Mucosa of descending colon (tissue), 3 donors: Measurements from ENCODE around the gene ELMOD1. TPM values are rescaled to one million over a fixed set of nuclear protein-coding genes. Genes with fewer than 3 reads are reported as not detected.

ENCODE experiments used
- ATAC-seq: fragments of 200-7000 bp; cut with Tn5 transposase; one replicate; pipeline ENCODE4 v1.9.1; 2020; ENCODE audit warnings: mild to moderate bottlenecking, moderate library complexity
- DNase-seq, 3 donors: peaks; one replicate each; pipeline ENCODE4 v3.0.0-alpha.2; 2020
- H3K36me3 ChIP-seq: fragments of 200-600 bp; one replicate; pipeline ENCODE4 v1.8.0; 2021; ENCODE audit warnings: low read depth, mild to moderate bottlenecking
- H3K4me1 ChIP-seq: fragments of 200-600 bp; one replicate; pipeline ENCODE4 v1.8.0; 2021; ENCODE audit warnings: low read depth, mild to moderate bottlenecking
- H3K4me3 ChIP-seq: fragments of 200-600 bp; one replicate; pipeline ENCODE4 v1.8.0; 2021; ENCODE audit warnings: mild to moderate bottlenecking
- H3K9me3 ChIP-seq: fragments of 200-600 bp; one replicate; pipeline ENCODE4 v1.8.0; 2021; ENCODE audit warnings: mild to moderate bottlenecking
- intact Hi-C, 2 donors: fragments of 100-400 bp; cut with DNase I in 1 of 2; cut with micrococcal nuclease in 1 of 2; formaldehyde crosslinking; loops; one replicate each; pipeline versions ENCODE4 v1.11.0 to v1.11.1; 2022; cut with DNase I, micrococcal nuclease
- total RNA-seq, 3 donors: library from RNA; stranded (reverse); fragmentation: NEBNext Ultra II Directional in 2 of 3; extraction: Animal tissue kit (Norgen Biotek cat#: 25700) in 2 of 3; gene quantifications; one replicate each; pipeline versions ENCODE4 v1.2.1 to v1.2.4, GENCODE V29; 2021 to 2023
- TF ChIP-seq, protein P1 (sequence below): fragments of 200-600 bp; IDR thresholded peaks from one replicate; pipeline ENCODE4 v1.8.0; 2022; ENCODE audit warnings: antibody characterized with exemption, mild to moderate bottlenecking
- donor health status: DM: no; HTN: no; CAD: no; lungs with moderate emphysema.
- donor health status: DM: no; HTN: no; CAD: no.
- donor health status: DM: no; HTN: yes; CAD: no.

ELMOD1 gene
- total RNA-seq, 3 donors from 2014 or later: 0.31 to 0.57 TPM; not detected in 1

DNA sequence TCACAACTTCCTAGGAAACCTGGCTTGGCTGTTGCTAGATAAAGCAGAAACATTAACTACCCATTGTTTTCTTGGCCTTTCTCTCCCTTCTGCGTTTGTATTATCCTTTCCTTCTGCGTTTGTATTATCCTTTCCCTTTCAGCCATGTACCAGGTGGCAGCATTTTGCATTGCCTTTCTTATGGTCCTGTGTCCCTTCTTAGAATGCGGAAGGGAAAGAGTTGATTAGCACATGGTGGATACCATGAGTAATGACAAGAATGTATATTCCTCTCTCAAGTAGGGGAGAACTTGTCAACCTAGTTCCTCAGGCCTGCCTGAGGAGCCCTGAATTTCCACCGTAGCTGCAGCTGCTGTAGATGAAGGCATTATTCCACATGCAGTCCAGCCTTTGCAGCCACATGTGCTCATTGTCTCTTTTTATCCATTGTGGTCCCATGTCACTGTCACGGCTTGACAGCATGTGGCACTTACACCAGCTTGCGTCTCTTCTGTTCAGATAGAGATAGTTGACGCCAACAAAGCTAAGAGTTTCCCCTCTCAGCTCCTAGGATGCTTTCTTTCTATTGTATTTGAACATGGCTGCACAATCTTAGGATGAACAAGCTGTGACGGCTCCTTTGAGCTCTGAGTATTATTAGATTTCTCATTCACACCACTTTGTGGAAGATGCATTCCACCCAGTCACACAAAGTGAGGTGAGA is 76.1 kb downstream of the ELMOD1 start:
- no peaks in the 10 kb centered on the region for H3K36me3 ChIP-seq
- no peaks in the 10 kb centered on the region for H3K4me1 ChIP-seq
- ATAC-seq (no peak), DNase-seq (no peak)
- H3K9me3 ChIP-seq: no peaks in the 10 kb centered on the region
- H3K4me3 ChIP-seq: no peak overlapping the region
- TF ChIP-seq, protein P1, sequence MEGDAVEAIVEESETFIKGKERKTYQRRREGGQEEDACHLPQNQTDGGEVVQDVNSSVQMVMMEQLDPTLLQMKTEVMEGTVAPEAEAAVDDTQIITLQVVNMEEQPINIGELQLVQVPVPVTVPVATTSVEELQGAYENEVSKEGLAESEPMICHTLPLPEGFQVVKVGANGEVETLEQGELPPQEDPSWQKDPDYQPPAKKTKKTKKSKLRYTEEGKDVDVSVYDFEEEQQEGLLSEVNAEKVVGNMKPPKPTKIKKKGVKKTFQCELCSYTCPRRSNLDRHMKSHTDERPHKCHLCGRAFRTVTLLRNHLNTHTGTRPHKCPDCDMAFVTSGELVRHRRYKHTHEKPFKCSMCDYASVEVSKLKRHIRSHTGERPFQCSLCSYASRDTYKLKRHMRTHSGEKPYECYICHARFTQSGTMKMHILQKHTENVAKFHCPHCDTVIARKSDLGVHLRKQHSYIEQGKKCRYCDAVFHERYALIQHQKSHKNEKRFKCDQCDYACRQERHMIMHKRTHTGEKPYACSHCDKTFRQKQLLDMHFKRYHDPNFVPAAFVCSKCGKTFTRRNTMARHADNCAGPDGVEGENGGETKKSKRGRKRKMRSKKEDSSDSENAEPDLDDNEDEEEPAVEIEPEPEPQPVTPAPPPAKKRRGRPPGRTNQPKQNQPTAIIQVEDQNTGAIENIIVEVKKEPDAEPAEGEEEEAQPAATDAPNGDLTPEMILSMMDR: no peak
- intact Hi-C loops: no loop called here

DNA sequence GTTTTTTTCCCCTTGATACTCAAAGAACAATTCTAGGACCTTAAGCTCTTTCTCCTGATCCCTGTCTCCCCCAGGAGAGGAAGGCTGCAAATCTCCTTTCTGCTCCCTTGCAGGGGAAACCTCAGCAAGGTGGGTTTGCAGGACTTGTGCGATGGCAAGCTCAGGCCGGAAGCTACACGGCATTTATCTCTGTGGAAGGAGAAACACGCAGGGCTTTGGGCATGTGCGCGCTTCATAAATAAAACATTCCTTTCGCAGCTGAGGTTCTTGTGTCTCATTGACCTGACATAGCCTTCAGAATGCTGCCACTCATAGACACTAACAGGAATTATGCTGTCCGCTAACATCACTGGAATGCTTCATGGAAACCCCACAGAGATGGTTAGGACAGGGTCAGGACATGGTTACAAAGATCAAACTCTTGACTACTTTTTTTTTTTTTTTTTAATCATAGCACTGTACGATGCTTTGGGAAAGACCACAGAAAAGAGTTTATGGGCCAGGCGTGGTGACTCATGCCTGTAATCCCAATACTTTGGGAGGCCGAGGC is 78.3 kb downstream of the ELMOD1 start:
- TF ChIP-seq, protein P1: no peak
- intact Hi-C loops: no loop called here
- no peak overlapping the region for H3K4me3 ChIP-seq
- no peak for DNase-seq
- H3K4me1 ChIP-seq: no peaks in the 10 kb centered on the region
- H3K9me3 ChIP-seq: no peaks in the 10 kb centered on the region
- no peak for ATAC-seq
- H3K36me3 ChIP-seq: no peaks in the 10 kb centered on the region

DNA sequence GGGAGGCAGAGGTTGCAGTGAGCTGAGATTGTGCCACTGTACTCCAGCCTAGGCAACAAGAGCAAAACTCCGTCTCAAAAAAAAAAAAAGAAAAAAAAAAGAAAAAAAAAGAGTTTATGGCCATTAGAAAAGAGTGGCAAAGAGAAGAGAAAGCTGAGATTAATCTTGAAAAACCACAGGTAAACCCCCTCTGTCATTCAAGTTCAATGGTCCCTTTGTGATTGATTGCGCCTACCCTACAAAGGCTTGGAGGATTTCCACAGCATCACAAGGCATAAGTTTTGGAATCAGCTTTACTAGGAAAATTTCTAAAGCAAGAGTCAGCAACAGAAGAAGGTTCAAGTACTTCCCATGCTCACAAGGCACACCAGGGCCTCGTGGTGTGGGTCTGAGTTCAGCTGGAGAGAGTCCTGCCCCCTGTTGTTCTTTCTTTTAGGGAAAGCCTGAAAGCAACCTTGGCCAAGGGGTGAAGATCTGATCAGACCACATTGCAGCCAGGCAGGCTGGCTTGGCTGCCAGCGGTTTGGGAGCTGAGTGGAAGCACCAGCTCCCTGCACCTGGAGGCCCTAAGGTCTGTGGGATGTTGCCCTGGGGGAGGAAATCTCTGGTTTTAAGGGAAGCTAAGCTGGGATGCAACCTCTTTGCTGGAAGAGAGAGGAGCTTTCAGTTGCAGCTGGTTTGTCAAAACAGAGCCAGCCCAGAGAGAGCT is 79.1 kb downstream of the ELMOD1 start:
- H3K9me3 ChIP-seq: no peaks in the 10 kb centered on the region
- DNase-seq (no peak), ATAC-seq (no peak)
- H3K4me3 ChIP-seq: no peak overlapping the region
- TF ChIP-seq, protein P1: no peak
- intact Hi-C loops: no loop called here
- H3K36me3 ChIP-seq: no peaks in the 10 kb centered on the region
- H3K4me1 ChIP-seq: no peaks in the 10 kb centered on the region

DNA sequence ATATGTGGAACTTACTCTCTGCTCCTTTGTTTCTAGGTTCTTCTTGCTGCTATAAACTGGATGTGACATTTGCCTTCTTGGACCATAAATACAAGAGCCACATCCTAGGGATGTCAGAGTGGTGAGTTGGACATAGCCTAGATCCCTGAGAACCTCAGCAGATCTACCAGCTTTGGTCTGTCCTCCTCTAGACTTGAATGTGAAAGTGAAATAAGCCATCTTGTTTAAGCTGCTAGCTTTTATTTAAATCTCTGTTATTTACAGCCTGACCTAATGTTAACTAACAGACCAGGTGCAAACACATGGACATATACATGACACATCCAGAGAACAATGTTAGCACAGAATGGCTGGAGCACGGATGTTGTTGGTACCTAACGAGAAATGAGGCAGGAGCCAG is 85.0 kb downstream of the ELMOD1 start:
- H3K4me3 ChIP-seq: no peak overlapping the region
- no peaks in the 10 kb centered on the region for H3K36me3 ChIP-seq
- intact Hi-C loops: no loop called here
- TF ChIP-seq, protein P1: no peak
- no peak for DNase-seq
- no peaks in the 10 kb centered on the region for H3K4me1 ChIP-seq
- H3K9me3 ChIP-seq: no peaks in the 10 kb centered on the region
- no peak for ATAC-seq

- DNase-seq (no peak), ATAC-seq (no peak)
- Histone ChIP-seq H3K4me1 (no peaks in the 10 kb centered on the region), H3K4me3 (no peak overlapping the region), H3K9me3 (no peaks in the 10 kb centered on the region), H3K36me3 (no peaks in the 10 kb centered on the region)
- TF ChIP-seq, protein P1: no peak
- intact Hi-C loops: no loop called here
Measured at GRCh38 chr11:107676336-107677057, 85.5 kb downstream of the ELMOD1 start.
